ENCODE results near the gene SORBS1.

DNA sequence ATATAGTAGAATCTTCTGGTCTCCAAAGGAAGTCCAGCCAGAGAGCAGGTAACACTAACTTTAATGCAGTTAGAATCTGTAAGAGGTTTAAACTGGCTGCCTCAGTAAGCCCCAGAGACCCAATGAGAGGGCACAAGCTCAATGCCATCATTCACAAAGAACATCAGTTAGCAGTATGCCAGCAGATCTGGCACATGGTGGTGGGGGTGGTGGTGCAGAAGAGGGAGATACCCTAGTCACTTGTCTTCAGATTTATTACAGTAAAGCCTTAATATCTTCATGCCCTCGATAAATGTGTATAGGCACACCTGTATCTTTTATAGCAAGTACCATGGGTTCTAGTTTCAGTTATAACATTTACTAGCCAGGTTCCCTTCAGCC is 86.2 kb downstream of the SORBS1 start:
- TF ChIP-seq POLR2AphosphoS5 (IDR thresholded peaks at IDR 0.05; ENCODE audit: insufficient read depth in 1 of 2, low read depth in 1 of 2) = no peak
- TF ChIP-seq, protein P1, sequence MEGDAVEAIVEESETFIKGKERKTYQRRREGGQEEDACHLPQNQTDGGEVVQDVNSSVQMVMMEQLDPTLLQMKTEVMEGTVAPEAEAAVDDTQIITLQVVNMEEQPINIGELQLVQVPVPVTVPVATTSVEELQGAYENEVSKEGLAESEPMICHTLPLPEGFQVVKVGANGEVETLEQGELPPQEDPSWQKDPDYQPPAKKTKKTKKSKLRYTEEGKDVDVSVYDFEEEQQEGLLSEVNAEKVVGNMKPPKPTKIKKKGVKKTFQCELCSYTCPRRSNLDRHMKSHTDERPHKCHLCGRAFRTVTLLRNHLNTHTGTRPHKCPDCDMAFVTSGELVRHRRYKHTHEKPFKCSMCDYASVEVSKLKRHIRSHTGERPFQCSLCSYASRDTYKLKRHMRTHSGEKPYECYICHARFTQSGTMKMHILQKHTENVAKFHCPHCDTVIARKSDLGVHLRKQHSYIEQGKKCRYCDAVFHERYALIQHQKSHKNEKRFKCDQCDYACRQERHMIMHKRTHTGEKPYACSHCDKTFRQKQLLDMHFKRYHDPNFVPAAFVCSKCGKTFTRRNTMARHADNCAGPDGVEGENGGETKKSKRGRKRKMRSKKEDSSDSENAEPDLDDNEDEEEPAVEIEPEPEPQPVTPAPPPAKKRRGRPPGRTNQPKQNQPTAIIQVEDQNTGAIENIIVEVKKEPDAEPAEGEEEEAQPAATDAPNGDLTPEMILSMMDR (IDR thresholded peaks at IDR 0.05) = no peak
- no peak for TF ChIP-seq POLR2A (IDR thresholded peaks at IDR 0.05)
